Activated CD4-positive, alpha-beta T cell treated with anti-CD3 and anti-CD28 coated beads, Interleukin-2, Interleukin-4, amounts not matched to agents 100 ng/mL and 50 ng/mL, durations not matched to agents 16 hours and 8 hours (primary cell): ENCODE data around the gene LTA4H.
A peak's percentile ranks its signal among the peaks of the same experiment; 100 is the strongest.

Experiments
- DNase-seq: peaks from one replicate; pipeline ENCODE4 v3.0.0-alpha.2; 2020; ENCODE audit warnings: low spot score

Gene LTA4H

DNA sequence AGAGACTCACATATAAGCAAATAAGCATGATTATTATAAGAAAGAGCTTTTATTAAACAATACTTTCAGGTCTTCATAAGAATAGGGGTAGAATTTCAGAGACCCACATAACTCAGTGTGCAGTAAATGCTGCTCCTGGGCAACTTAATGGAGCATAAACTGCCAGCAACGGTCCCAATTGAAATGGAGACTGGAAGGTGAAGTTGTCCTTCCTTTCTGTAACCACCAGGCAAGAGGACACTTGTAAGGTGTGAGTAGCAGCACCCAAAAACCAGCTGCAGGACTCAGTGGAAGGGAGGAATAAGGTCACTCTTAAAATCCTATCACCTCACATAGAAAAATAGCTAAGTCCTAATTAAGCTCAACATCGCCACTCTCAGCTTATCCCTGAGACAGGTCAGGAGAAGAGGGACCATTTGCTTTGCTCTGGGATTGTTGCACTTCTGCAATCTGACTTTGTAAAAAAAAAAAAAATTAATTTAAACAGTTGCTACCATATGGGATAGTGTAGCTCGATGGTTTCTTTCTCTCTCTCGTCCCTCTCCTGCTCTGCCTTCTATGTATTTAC, 22.7 kb upstream of the LTA4H start:
- no peak for DNase-seq

DNA sequence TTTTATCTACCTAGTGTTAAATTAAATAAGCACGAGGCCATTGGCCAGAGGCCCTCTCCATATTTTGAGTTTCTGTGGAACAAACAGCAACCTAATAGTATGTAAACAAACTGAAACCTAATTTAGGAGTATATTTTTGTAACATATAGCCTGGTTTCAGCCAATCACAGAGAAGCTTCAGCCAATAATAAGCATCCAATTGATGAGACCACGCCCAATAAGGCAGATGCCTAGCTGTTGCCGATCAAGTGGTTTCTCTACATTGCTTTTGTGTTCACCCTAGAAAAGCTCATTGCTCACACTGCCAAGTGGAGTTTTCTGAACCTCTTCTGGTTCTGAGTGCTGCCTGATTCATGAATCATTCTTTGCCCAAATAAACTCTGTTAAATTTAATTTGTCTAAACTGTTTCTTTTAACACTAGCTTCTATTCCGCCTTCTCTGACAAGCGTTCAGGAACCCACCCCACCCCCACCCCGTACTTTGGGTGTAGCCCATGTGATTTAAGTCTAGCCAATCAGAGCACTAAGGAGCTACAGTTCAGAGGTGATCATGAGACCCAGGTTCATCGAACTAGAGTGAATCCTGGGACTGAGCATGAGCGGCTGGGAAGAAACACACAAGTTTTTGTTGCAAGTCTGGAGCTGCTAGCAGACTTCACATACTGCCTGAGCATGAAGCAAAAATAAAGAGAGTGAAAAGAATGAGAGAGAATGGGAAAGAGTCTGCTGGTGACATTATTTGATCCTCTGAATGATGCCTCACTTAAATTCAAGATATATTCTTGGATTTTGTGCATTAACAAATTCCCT, 21.5 kb upstream of the LTA4H start:
- DNase-seq: no peak

GRCh38 chr12:96054244-96054610, 18.8 kb upstream of the LTA4H start:
- no peak for DNase-seq

DNA sequence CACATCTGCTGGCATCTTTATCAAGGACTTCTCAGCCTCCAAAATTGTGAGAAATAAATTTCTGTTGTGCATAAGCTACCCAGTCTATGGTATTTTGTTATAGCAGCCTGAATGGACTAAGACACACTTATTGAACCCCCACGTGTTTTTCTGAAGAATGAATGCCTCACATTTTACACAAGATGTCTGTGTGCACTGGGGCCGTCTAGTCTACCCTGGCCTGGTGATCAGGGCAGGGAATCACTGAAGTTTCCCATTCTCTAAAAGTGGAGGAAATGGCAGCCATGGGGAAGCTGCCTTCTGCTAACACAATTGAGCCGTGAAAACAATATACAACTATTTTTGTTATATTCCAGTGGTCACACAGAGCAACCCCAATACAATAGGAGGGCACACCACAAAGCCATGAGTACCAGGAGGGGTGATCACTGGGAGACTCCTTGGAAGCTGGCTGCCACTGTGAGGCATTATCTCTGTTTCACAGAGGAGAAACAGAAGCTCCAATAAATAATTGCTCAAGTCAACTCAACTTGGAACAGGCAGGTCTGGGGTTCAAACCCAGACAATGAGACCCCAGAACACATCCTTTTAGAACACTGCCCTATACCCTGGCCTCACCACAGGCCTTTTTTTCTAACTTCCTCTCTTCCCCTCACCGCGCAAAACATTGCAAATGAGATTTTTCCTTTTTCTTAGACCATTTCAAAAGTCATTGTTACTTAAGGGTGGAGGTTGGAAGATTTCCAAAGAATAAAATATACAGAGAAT, 18.3 kb upstream of the LTA4H start:
- no peak for DNase-seq

GRCh38 chr12:96051756-96052485, 16.5 kb upstream of the LTA4H start:
- DNase-seq: no peak

GRCh38 chr12:96050139-96050538, 14.8 kb upstream of the LTA4H start:
- no peak for DNase-seq

DNA sequence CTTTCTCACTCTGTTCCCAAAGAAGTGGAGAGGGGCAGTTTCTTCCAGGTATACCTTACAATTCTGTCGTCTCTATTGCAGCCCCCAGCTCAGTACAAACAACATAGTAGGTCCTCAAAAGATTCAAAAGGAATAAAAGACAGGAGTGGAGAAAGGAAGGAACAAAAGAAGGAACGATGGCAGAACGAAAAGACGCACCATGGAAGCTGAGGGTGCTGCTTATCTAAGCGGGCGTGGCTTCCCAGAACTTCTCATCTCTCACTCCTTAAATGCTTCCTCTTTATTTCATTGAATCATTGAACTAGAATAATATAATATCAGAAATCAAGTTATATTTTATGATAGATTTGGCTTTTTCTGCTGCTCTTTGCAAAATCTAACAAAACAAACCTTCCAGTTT, 13.7 kb upstream of the LTA4H start:
- DNase-seq: no peak

DNA sequence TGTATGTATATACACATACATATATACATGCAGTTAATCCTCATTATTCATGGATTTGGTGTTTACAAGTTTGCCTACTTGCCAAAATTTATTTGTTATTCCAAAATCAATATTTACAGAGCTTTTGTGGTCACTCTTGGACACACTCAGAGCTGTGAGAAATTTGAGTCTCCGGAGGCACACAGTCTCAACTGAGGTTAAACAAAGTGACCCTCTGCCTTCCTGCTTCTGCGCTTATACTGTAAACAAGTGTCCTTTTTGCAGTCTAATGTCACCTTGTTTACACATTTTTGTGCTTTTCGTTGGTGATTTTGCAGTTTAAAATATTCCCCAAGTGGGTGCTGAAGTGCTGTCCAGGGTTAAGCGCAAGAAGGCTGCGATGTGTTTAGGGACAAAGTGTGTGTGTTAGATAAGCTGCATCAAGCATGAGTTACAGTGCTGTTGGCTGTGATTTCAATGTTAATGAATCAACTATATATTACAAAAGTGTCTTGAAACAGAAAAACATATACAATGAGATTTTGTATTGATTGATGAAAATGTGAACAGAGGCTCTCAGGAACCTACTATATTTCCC, 13.1 kb upstream of the LTA4H start:
- DNase-seq: no peak

DNA sequence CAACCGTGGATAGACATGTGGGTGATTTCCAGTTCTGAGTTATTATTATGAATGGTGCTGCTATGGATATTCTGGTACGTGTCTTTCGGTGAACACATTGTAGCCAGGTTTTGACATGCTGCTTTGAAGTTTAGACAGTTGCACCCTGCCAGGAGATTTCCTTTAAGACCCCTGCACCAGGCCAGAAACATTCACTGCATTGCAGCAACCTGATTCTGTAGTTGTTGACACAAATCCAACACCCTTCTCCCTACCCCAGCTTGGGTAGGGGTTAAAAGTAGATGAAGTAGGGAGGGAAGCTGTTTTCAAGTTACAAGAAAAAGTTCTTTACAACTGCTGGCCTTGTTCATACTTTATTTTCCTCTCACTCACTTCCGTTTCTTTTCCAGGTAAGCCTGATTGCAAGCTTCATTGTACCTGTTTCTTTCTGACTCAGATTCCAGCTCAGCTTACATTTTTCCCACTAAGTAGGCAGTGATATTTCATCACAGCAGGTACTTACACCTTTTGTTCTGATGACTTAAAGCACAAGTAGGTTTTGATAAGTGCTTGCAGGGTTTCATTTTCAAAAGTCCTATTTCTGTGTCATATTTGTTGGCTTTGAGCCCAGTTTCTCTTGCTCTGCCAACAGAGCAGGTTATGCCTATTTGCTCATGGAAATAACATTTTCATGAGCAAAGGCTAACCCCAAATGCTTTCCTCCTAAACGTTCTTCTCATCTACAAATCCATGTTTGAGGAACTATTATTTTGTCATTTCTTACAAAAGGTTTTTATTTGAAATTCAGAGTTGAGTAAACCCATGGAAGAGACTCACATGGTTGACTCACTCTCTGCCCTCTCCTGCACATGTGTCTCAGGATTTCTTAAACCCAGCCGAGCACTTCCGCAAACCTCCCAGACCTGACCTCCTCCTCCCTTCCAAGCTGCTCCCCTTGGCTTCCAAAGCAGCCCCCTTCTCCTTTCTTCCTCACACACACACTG, 12.1 kb upstream of the LTA4H start:
- DNase-seq: peak; percentile 82

DNA sequence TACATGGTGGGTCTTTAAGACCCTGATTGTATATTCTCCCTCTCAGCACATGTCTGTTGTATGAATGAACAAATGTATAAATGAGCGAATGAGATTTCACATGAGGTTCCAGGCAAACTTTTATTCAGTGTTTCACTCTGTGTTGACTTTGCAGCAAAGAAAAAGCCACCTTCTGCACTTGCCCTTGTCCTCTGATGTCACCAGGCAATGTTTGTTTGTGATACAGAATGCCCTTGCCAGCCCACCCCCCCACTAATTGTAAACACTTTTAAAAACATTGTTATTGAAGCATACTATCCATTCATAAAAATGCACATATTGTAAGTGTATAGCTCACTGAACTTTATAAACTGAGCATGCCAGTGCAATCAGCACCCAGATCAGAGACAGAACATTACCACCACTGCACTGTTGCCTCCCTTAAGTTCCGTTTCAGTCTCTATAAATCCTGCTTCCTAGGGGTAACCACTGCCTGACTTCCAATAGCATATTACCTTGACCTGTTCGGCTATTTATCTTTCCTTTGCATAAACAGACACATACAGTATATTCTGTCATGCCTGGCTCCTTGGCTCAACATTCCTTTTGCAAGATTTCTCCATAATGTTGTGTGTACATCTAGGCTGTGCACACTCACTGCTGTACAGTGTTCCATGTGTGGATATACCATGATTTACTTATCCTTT, 11.3 kb upstream of the LTA4H start:
- DNase-seq: no peak

DNA sequence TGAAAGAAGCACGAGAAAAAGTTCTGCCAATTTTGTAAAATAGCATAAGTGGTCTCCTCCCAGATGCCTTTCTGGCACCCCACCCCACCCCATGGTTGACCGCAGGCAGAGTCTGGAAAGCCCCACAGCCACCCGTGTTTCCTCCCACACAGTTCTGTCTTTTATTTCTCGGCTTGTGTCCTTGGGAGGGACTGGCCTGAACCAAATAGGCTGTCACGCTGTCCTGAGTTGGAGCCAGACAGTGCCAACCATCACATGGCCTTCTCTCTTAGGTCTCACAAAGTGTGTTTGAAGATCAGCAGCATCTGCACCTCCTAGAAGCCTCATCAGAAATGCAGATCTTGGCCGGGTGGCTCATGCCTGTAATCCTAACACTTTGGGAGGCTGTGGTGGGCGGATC, 10.2 kb upstream of the LTA4H start:
- DNase-seq: no peak

- no peak for DNase-seq
These were observed 9.5 kb upstream of the LTA4H start for GRCh38 chr12:96044943-96045290.

DNA sequence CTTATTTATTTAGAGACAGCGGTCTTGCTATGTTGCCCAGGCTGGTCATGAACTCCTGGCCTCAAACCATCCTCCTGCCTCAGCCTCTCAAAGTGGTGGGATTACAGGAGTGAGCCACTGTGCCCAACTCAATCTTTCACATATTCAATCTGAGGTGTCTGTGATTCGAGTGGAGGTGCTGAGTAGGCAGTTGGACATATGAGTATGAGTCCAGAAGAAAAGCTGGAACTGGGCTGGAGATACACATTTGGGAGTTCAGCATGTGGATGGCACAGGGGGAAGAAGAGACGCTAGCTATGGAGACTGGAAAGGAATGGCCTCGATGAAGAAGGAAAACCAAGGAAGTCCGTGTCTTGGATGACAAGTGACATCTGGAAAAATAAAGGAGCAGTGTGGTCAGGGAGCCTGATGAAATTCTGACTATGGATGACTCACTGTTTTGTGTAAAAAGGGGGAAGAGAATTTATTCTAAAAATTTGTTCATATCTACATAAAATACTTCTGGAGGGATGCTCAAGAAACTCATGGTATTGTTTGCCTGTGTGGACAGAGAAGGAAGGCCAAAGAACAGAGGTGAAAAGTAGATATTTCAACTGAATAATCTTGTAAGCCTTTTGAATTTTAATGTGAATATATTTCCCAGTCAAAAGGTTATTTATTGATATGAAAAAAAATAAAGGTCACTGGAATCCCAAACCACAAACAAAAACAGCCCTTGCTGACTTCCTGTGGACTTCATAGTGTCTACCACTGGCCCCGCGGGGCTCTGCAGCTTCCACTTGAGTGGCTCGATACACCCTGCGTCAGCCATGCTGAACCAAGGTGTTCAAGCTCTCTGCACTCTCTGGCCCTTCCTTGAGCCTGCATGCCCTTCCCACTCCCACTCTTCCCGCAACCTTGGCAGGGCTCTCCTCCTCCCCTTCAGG, 8.9 kb upstream of the LTA4H start:
- DNase-seq: no peak

DNA sequence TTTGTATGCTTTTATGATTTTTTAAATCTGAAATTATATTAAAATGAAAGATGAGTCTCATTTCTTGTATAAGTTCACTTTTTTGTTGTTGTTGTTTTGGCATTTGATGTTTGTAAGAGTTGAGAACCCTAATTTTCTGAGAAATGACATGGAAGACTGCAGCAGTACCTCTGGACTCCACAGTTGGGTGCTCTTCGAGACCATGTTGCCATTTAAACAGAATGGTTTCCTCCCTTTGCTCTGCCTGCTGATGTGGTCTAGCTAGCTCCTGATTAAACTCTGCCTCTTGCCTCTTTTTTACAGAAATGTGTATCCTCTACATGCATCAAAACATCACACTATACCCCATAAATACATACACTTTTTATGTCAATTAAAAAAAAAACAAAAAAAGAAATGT, 5.8 kb upstream of the LTA4H start:
- no peak for DNase-seq

GRCh38 chr12:96040305-96041133, 5.1 kb upstream of the LTA4H start:
- DNase-seq: no peak

DNA sequence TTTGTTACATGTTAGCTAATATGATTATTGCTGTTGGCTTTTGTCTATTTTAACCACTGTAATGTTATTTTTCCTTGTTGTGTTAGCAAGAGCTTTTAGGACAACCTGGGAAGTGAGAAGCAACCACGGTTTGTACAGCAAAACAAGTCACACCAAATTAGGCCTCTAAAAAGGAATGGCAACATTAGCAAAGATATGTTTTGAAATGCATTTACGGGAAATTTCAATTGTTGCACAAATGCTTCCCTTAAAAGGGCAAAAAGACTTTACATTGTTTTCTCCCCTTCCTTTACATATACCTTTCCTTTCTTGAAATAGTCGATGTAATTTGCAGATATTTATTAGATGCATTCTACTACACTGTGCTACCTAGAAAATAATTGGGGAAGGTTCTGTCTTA, 4.1 kb upstream of the LTA4H start:
- DNase-seq: no peak

GRCh38 chr12:96036765-96037455, 1.5 kb upstream of the LTA4H start:
- DNase-seq: no peak
